ENCODE data around the gene JMJD8.

Gene JMJD8

GRCh38 chr16:637081-638018, 46.8 kb downstream of the JMJD8 start:
- no peak for DNase-seq

DNA sequence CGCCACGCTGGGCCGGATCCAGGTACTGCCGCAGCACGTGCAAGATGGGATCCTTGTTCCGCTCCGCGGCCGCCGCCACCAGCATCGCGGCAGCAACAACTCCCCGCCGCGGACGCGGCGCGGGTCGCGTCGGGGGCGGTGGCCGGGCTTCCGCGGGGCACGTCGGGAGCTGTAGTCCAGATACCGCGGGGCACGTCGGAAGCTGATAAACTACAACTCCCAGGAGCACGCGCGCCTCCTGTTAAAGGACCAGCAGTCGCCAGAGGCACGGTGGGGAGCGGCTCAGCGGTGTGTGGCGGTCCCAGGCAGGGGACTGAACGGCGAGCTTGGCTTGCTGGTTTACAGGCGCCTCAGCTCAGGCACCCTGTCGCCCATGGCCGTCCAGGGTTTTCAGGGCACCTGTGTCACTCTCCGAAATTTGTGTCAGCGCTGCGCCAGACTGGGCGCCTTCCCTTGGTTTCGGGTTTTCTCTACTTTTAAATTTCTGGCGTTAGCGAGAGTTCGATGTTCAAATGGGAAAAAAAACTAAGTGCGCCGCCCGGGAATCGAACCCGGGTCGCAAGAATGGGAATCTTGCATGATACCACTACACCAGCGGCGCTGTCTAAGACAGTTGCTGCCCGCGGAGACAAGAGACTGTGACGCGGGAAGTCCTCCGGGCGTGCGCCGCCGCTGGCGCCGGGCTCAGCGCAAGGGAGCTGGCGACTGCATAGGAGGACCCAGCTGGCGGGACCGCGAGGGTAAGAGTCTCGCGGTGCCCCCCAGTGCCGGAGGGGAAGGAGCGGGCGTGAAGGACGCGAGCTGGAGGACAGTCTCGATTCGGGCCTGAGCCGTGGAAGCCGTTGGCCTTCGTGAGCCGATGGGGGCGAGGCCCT, 47.7 kb downstream of the JMJD8 start, which contains the start of gene METTL26:
Gene METTL26, minus strand, starts transcription at position 100 of the 875 bp plus-strand sequence. Its CDS starts 15 bp downstream, at position 85.
- no peak for DNase-seq

GRCh38 chr16:635573-636205, 48.4 kb downstream of the JMJD8 start:
- no peak for DNase-seq

- DNase-seq = no peak
Measured at GRCh38 chr16:634996-635395, 49.1 kb downstream of the JMJD8 start.

GRCh38 chr16:634051-634670, 50.0 kb downstream of the JMJD8 start:
- DNase-seq = no peak

DNA sequence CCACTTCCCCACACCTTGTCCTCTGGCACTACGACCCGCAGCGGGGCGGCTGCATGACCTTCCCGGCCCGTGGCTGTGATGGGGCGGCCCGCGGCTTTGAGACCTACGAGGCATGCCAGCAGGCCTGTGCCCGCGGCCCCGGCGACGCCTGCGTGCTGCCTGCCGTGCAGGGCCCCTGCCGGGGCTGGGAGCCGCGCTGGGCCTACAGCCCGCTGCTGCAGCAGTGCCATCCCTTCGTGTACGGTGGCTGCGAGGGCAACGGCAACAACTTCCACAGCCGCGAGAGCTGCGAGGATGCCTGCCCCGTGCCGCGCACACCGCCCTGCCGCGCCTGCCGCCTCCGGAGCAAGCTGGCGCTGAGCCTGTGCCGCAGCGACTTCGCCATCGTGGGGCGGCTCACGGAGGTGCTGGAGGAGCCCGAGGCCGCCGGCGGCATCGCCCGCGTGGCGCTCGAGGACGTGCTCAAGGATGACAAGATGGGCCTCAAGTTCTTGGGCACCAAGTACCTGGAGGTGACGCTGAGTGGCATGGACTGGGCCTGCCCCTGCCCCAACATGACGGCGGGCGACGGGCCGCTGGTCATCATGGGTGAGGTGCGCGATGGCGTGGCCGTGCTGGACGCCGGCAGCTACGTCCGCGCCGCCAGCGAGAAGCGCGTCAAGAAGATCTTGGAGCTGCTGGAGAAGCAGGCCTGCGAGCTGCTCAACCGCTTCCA, 50.6 kb downstream of the JMJD8 start:
- no peak for DNase-seq

- no peak for DNase-seq
Measured at GRCh38 chr16:632486-633335, 51.4 kb downstream of the JMJD8 start.

DNA sequence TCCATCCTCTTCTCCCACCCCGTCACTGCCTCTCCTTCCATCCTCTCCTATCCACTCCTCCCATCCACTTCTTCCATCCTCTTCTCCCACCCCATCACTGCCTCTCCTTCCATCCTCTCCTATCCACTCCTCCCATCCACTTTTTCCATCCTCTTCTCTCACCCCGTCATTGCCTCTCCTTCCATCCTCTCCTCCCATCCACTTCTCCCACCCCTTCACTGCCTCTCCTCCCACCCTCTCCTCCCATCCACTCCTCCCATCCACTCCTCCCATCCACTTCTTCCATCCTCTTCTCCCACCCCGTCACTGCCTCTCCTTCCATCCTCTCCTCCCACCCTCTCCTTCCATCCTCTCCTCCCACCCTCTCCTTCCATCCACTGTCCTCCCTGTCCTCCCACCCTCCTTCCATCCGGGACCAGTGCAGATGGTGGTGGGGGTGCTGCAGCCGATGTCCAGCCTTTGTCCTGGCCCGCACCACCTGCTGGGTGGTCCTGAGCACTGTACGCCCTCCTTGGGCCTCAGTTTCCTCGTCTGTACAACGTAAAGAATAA, 52.3 kb downstream of the JMJD8 start:
- DNase-seq = no peak

All from cortex of kidney (tissue), 1 donor.